Thoracic aorta (tissue), 2 donors: ENCODE results near the gene SPPL2A. TPM values are rescaled to one million over a fixed set of nuclear protein-coding genes. Genes with fewer than 3 reads are reported as not detected.

ENCODE experiments used
- ATAC-seq: fragments of 150-250 bp; one replicate; pipeline ENCODE4 v1.8.0; 2017; ENCODE audit warnings: low read depth; ENCODE audit not compliant: insufficient number of reproducible peaks, low FRiP score
- DNase-seq: peaks from one replicate; pipeline ENCODE4 v3.0.0-alpha.2; 2020; ENCODE audit warnings: low spot score
- H3K27ac ChIP-seq, 2 donors: fragments of 200-600 bp; sonication (generic); 1 replicate in 1 of 2; 2 replicates in 1 of 2; pipeline ENCODE4 v1.5.1; 2016; ENCODE audit warnings: mild to moderate bottlenecking in 2 of 2, moderate library complexity in 2 of 2
- H3K27me3 ChIP-seq: fragments of 200-600 bp; sonication (generic); replicated peaks from 2 replicates; pipeline ENCODE4 v1.6.0; 2016; ENCODE audit warnings: mild to moderate bottlenecking; ENCODE audit not compliant: insufficient read depth
- H3K36me3 ChIP-seq: fragments of 200-600 bp; sonication (generic); one replicate; pipeline ENCODE4 v1.5.1; 2016
- H3K4me1 ChIP-seq, 2 donors: fragments of 200-600 bp; sonication (generic); 1 replicate in 1 of 2; 2 replicates in 1 of 2; pipeline versions ENCODE4 v1.5.1 to v1.6.0; 2016; ENCODE audit warnings: low read depth in 2 of 2, mild to moderate bottlenecking in 1 of 2; ENCODE audit not compliant: control insufficient read depth in 1 of 2
- H3K4me3 ChIP-seq: fragments of 200-600 bp; sonication (generic); 2 replicates; pipeline ENCODE4 v1.5.1; 2016; ENCODE audit warnings: mild to moderate bottlenecking
- H3K9me3 ChIP-seq: fragments of 200-600 bp; sonication (generic); 2 replicates; pipeline ENCODE4 v1.5.1; 2016
- total RNA-seq, 2 donors: library from RNA; depleted of rRNA; stranded (reverse); fragments of >200 nt; gene quantifications; one replicate each; pipeline versions ENCODE4 v1.1.0 to v1.2.3, GENCODE V29; 2016
- TF ChIP-seq, protein P1 (sequence below): fragments of 200-600 bp; sonication (generic); IDR thresholded peaks from one replicate; pipeline ENCODE4 v1.5.1; 2019; ENCODE audit warnings: antibody characterized with exemption

SPPL2A gene
- total RNA-seq, 2 donors from 2014 or later, result 281 to 500 TPM

DNA sequence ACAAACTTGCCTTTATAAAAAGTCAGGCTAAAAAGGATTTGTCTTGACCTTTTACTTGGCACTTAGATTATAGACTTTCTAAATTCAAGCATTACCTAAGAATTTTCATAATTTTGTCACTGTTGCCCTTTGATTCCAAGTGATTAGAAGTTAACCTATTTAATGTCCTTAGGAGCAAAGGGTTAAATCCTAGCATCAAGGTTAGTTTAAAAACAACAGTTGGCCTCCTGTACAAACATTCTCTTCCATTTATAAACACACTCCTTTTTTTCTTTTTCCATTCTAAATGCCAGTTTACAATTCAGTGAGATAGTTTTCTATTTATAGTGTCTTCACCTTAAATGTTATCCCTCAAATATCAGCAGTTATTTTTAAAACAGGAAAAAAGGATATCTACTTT, 18.4 kb upstream of the SPPL2A start:
- no peaks in the 10 kb centered on the region for H3K27me3 ChIP-seq
- no peaks in the 10 kb centered on the region for H3K36me3 ChIP-seq
- H3K27ac ChIP-seq, result no peak overlapping the region
- TF ChIP-seq, protein P1, sequence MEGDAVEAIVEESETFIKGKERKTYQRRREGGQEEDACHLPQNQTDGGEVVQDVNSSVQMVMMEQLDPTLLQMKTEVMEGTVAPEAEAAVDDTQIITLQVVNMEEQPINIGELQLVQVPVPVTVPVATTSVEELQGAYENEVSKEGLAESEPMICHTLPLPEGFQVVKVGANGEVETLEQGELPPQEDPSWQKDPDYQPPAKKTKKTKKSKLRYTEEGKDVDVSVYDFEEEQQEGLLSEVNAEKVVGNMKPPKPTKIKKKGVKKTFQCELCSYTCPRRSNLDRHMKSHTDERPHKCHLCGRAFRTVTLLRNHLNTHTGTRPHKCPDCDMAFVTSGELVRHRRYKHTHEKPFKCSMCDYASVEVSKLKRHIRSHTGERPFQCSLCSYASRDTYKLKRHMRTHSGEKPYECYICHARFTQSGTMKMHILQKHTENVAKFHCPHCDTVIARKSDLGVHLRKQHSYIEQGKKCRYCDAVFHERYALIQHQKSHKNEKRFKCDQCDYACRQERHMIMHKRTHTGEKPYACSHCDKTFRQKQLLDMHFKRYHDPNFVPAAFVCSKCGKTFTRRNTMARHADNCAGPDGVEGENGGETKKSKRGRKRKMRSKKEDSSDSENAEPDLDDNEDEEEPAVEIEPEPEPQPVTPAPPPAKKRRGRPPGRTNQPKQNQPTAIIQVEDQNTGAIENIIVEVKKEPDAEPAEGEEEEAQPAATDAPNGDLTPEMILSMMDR, result no peak
- no peak overlapping the region for H3K4me3 ChIP-seq
- peaks cover 5 to 29% of the 10 kb centered on the region in 2 donors for H3K4me1 ChIP-seq
- DNase-seq (no peak), ATAC-seq (no peak)
- H3K9me3 ChIP-seq, result no peaks in the 10 kb centered on the region

DNA sequence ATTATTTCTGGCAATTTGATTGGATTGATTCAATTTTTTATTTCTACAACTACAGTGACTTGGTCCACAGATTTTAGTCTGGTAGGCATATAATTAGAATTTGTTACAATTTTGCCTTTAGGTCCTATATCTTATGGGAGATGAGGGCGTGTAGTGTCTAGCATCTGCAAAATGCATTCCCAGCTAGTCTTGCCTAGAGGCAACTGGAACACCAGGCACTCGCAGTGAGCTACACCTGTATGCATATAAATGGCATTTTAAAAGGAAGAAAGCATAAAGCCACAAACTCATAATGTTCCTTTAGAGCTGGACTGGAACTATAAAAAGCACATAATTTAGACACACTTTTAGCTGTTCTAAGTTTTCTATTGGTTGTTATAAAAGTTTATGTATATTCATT, 17.9 kb upstream of the SPPL2A start:
- H3K9me3 ChIP-seq, result no peaks in the 10 kb centered on the region
- H3K27me3 ChIP-seq, result no peaks in the 10 kb centered on the region
- ATAC-seq (no peak), DNase-seq (no peak)
- no peak overlapping the region for H3K4me3 ChIP-seq
- peaks cover 5 to 29% of the 10 kb centered on the region in 2 donors for H3K4me1 ChIP-seq
- TF ChIP-seq, protein P1, result no peak
- no peak overlapping the region for H3K27ac ChIP-seq
- no peaks in the 10 kb centered on the region for H3K36me3 ChIP-seq

DNA sequence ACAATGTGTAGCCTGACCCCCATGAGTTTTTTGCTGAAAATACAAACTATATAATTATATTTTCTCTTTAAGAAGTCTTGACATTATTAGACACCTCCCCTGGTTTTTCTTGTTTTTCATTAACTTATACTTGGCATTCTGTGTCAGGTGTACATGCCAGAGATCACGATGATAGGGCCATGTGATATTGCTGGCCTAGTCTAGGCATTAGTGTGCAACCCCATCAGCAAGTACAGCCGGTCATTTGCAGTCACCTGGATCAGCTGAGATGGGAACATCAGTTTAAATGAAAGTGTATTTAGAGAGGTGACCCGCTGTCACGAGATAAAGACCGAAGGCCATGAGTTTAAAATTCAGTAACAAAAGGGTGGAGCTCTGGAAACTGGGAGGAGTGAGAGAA, 12.6 kb upstream of the SPPL2A start:
- DNase-seq (no peak), ATAC-seq (no peak)
- H3K4me1 ChIP-seq, result peaks cover 5 to 16% of the 10 kb centered on the region in 2 donors
- no peaks in the 10 kb centered on the region for H3K27me3 ChIP-seq
- no peaks in the 10 kb centered on the region for H3K36me3 ChIP-seq
- no peak overlapping the region for H3K4me3 ChIP-seq
- H3K27ac ChIP-seq, result no peak overlapping the region
- TF ChIP-seq, protein P1, result no peak
- no peaks in the 10 kb centered on the region for H3K9me3 ChIP-seq

- TF ChIP-seq, protein P1, result no peak
- ATAC-seq (no peak), DNase-seq (no peak)
- Histone ChIP-seq H3K4me1 (peaks cover 5 to 15% of the 10 kb centered on the region in 2 donors), H3K36me3 (no peaks in the 10 kb centered on the region), H3K27me3 (no peaks in the 10 kb centered on the region), H3K9me3 (no peaks in the 10 kb centered on the region), H3K27ac (no peak overlapping the region), H3K4me3 (no peak overlapping the region)
These were observed 11.5 kb upstream of the SPPL2A start for GRCh38 chr15:50777042-50777441.

DNA sequence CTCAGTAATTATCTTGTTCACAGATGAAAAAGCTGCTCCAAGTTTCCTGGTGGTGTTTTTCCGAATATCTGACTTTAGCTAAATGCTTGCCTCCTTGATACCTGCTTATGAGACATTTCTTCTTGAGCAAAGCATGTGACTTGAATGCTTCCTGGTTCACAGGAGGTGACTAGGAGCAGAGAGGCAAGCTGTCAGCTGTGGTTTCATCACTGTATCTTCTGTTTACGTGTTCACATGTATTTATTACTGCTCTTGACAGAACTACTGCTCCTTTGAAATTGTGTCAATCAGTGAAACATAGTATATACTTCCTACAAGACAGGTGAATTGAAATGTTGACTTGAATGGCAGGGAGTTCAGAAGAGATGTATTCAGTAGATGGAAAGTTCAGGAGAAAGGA, 8.9 kb upstream of the SPPL2A start:
- H3K36me3 ChIP-seq, result no peaks in the 10 kb centered on the region
- no peak overlapping the region for H3K27ac ChIP-seq
- H3K4me1 ChIP-seq, result no peaks in the 10 kb centered on the region
- H3K9me3 ChIP-seq, result no peaks in the 10 kb centered on the region
- H3K4me3 ChIP-seq, result no peak overlapping the region
- no peaks in the 10 kb centered on the region for H3K27me3 ChIP-seq
- ATAC-seq (no peak), DNase-seq (no peak)
- TF ChIP-seq, protein P1, result no peak
